Bone marrow (tissue), 2 donors: ENCODE measurements around the gene STIM1.

Experiments
- DNase-seq, 2 donors: peaks; one replicate each; lab custom pipeline; 2025; lab: John Stamatoyannopoulos, UW

The STIM1 gene

DNA sequence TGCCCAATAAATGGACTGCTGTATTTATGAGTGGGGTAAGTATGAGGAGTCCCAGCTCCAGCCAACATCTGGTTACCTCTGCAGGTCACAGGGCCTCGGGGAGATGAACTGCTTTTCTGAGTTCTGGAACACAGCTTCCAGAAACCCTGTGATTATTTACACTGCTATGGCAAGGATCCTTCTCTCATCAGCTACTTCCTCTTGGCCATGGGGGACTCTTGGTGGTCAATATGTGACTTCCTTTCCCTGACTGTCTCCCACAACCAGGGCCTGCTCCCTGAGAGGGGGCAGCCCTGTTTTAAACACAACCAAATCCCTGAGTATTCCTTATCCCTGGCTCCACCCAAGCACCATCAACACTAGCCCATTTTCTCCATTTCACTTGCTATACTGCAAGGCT is 24.7 kb upstream of the STIM1 start:
- DNase-seq, result no peak

DNA sequence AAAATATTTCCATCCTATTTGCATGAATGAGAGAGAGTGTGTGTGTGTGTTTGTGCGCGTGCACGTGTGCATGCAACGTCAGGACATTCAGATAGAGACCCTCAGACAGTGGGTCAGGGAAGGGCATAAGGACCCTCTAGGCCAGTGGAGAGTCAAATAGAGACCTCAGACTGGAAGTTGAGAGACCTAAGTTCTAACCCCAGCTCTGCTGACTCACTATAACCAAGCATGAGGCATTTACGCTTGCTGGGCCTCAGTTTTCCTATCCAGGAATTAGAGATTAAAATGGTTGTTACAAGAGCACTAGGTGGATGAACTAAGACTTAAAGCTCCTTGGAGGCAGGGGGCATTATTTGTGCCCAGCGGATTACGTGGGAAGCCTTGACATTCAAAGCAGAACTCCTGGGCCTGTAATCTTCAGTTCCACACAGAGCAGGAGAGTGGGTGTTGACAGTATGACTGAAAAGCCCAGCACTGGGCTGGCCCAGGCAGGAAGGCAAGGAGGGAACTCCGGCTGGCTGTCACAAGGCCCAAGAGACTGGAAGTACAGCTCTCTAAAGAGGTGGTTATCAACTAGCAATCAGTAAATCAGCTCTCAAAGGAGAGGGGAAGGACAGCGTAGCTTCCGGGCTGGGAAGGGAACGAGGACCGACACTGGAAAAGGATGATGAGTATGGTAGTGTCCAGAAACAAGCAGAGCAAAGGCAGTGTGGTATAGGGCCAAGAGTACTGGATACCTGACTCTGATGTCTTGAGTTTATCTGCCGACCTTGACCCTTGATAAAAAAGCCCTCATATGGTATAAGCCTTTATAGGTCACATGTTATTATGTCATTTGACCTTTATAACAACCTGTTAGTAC is 23.9 kb upstream of the STIM1 start:
- DNase-seq, result no peak

DNA sequence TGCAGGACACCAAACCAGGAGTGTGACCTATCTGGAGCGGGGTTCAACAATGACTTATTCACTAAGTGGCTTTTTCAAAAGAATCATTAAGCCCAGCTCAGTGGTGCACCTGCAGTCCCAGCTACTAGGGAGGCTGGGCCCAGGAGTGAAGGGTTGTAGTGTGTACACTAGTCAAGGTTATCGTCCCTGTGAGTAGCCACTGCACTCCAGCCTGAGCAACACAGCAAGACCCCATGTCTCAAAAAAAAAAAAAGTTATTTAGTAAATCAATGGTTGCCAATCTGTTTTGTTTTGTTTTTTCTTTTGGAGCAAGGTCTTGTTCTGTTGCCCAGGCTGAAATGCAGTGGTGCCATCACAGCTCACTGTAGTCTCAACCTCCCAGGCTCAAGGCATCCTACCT is 22.6 kb upstream of the STIM1 start:
- DNase-seq, result no peak

DNA sequence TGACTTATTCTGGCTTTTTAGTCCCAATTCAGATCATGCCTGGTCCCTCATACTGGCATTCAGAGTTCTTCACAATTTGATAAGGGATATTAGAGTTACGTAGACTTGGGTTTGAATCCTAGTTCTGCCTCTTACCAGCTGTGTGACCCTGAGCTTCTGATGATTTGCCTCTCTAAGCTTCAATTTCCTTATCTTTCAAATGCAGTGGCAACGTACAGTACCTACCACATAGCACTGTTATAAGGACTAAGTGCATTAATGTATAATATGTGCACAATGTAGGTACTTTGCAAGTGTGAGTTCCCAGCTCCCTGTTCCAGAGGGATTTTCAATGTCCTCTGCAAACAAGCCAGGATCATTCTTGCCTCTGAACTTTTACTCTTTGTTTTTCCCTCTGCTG is 22.0 kb upstream of the STIM1 start:
- no peak for DNase-seq

DNA sequence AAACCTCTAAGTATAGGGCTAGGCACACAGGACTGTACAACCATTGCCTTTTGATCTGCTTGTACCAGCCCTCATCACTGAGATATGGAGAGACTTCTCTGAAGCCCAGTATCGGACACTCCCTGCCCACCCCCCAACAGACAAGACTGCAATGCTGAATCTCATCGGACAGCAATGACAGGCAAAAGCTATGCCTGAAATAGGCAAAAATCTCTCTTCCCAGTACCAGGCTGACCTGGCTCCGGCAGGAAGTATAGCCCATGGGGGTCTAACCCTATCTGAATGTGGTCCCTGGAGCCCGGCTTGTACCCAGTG is 21.2 kb upstream of the STIM1 start:
- DNase-seq, result no peak

- DNase-seq, result peak; percentile 18 to 66
Observed at GRCh38 chr11:3834664-3835461, 20.6 kb upstream of the STIM1 start.

DNA sequence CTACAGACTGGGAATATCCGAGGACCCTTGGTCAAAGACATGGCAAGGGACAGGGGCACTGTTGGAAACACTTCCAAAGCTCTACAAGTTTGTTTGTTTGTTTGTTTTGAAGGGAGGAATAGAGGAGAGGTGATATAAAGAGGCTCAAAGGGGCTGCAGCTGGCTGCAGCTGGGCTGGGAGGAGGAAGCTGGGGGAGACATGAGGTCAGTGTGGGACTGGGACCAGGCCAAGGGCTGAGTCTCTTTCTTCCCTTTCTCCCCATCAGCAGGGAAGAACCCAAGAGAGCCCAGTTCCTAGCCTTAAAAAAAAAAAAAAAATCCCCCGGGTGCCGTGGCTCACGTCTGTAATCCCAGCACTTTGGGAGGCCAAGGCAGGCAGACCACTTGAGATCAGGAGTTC is 19.7 kb upstream of the STIM1 start:
- no peak for DNase-seq

DNA sequence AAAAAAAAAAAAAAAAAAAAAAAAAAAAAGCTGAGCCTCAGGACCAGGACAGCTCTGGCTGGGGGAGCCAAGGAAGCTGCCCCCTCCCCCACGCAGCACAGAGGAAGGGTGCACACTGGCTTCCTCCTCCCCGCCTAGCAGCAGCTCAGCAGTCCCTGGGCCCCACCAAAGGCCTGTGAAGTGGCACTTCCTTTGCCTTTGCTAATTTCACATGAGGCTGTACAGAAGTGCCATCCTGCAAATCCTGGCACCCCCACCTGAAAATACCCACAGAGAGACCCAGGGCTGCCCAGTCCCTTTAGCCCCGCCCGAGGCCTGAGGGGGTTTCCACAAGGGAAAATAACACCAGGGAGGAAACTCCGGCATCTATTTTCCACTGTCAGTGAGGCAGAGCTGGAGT is 18.6 kb upstream of the STIM1 start:
- no peak for DNase-seq

GRCh38 chr11:3837793-3838192 is 17.7 kb upstream of the STIM1 start:
- DNase-seq, result peak; percentile 25 to 70

DNA sequence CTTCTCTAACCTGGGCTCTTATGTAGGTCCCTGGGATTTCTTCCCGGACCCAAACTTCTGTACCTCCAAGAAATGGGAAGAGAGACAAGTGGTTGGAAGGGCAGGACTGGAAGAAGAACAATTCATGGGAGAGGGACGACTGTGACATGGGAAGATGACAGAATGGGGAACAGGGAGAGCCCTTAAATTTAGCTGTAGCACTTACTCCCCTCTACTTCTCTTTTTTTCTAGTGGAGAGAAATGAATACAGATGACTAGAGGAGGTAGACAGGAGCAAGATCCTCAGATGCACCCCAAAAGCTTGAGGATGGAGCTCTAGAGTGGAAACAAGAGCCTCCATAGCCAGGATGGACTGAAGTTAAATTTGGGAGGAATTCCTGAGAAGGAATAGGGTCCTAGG is 17.0 kb upstream of the STIM1 start:
- DNase-seq, result no peak

- DNase-seq, result peak in 1 of 2 donors; percentile 84
Observed at GRCh38 chr11:3840004-3840869, 15.2 kb upstream of the STIM1 start.

GRCh38 chr11:3840870-3841425 is 14.5 kb upstream of the STIM1 start, which contains the start of gene RHOG:
TSS of gene RHOG (minus strand) at chr11:3840959. CDS start at chr11:3828138, 12,821 bp downstream.
- peak in 1 of 2 donors; percentile 95 for DNase-seq

- peak; percentile 95 to 99 for DNase-seq
Observed at GRCh38 chr11:3841426-3842350, 13.8 kb upstream of the STIM1 start.

- no peak for DNase-seq
Observed at GRCh38 chr11:3843326-3843725, 12.1 kb upstream of the STIM1 start.

DNA sequence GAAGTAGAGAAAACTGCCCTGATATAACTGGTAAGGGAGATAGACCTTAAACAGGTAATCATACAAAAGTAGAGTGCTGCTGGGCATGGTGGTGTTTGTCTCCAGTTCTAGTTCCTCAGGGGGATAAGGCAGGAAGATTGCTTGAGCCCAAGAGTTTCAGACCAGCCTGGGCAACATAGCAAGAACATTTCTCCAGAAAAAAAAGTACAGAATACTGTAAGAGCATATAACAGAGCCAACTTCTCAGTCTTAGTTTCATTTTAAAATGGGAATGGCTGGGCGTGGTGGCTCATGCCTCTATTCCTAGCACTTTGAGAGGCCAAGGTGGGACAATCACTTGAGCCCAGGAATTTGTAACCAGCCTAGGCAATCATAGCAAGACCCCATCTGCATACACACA is 10.2 kb upstream of the STIM1 start:
- no peak for DNase-seq

GRCh38 chr11:3845670-3846069 is 9.8 kb upstream of the STIM1 start:
- DNase-seq, result no peak

- DNase-seq, result peak in 1 of 2 donors; percentile 68
Observed at GRCh38 chr11:3849297-3849874, 6.1 kb upstream of the STIM1 start.

GRCh38 chr11:3853545-3853842 is 2.0 kb upstream of the STIM1 start:
- no peak for DNase-seq

- DNase-seq, result peak in 1 of 2 donors; percentile 63
Observed at GRCh38 chr11:3853899-3854659, 1.4 kb upstream of the STIM1 start.

- DNase-seq, result peak in 1 of 2 donors; percentile 77
Observed at GRCh38 chr11:3854660-3854976, 846 bp upstream of the STIM1 start.
